DND-41 (cell line): ENCODE results near the gene DPT.

Source experiments
- ATAC-seq: fragments of 200-7000 bp; cut with Tn5 transposase; 3 replicates; pipeline ENCODE4 v1.9.1; 2021; ENCODE audit warnings: low read depth; ENCODE audit not compliant: insufficient read depth
- DNase-seq: peaks from one replicate; pipeline ENCODE4 v3.0.0-alpha.2; 2020
- H2AFZ ChIP-seq: 2 replicates; pipeline ENCODE4 v1.6.0; 2012; ENCODE audit warnings: low read depth, low read length
- H3K27ac ChIP-seq: 2 replicates; pipeline ENCODE4 v1.5.1; 2012; ENCODE audit warnings: low read length, inconsistent platforms
- H3K27me3 ChIP-seq: fragments of 200-600 bp; sonication (generic); 2 replicates; pipeline ENCODE4 v1.6.0; 2012; ENCODE audit warnings: low read length, mild to moderate bottlenecking, inconsistent platforms; ENCODE audit not compliant: insufficient read depth, poor library complexity
- H3K36me3 ChIP-seq: 2 replicates; pipeline ENCODE4 v1.5.1; 2012; ENCODE audit warnings: low read length, inconsistent platforms; ENCODE audit not compliant: insufficient read depth
- H3K4me1 ChIP-seq: 2 replicates; pipeline ENCODE4 v1.5.1; 2012; ENCODE audit warnings: mild to moderate bottlenecking, low read length; ENCODE audit not compliant: insufficient read depth
- H3K4me2 ChIP-seq: 2 replicates; pipeline ENCODE4 v1.6.0; 2012; ENCODE audit warnings: mild to moderate bottlenecking, moderate library complexity, low read length, inconsistent platforms; ENCODE audit not compliant: insufficient read depth
- H3K4me3 ChIP-seq, 2 experiments: fragments of 200-600 bp in 1 of 2; shearing (Covaris generic) in 1 of 2; 2 replicates each; pipeline ENCODE4 v1.5.1; 2012 to 2016; ENCODE audit warnings: inconsistent platforms in 2 of 2, low read length in 2 of 2, mild to moderate bottlenecking in 2 of 2, low read depth in 1 of 2, moderate library complexity in 1 of 2
- H3K79me2 ChIP-seq: 2 replicates; pipeline ENCODE4 v1.6.0; 2012; ENCODE audit warnings: low read length, inconsistent platforms; ENCODE audit not compliant: insufficient read depth
- H3K9ac ChIP-seq: 2 replicates; pipeline ENCODE4 v1.6.0; 2012; ENCODE audit warnings: low read depth, mild to moderate bottlenecking, inconsistent platforms, low read length, moderate library complexity
- H3K9me3 ChIP-seq: 2 replicates; pipeline ENCODE4 v1.5.1; 2012; ENCODE audit warnings: low read length, moderate library complexity, mild to moderate bottlenecking, inconsistent platforms; ENCODE audit not compliant: insufficient read depth, severe bottlenecking
- H4K20me1 ChIP-seq: 2 replicates; pipeline ENCODE4 v1.6.0; 2012; ENCODE audit warnings: low read length; ENCODE audit not compliant: insufficient read depth
- CTCF ChIP-seq: IDR thresholded peaks from 2 replicates; pipeline ENCODE4 v1.5.1; 2012; ENCODE audit warnings: borderline replicate concordance, low read length, moderate library complexity, mild to moderate bottlenecking; ENCODE audit not compliant: poor library complexity, severe bottlenecking; ENCODE audit errors: extremely low read depth
- EZH2 ChIP-seq: IDR thresholded peaks from 3 replicates; pipeline ENCODE4 v1.6.1; 2012; ENCODE audit warnings: borderline replicate concordance, low read depth, mild to moderate bottlenecking, moderate library complexity, low read length, inconsistent platforms; ENCODE audit not compliant: severe bottlenecking

Gene DPT

GRCh38 chr1:168700575-168701268 is 28.3 kb downstream of the DPT start:
- Histone ChIP-seq H2AFZ (no peak overlapping the region), H3K79me2 (no peaks in the 10 kb centered on the region), H4K20me1 (no peaks in the 10 kb centered on the region), H3K9me3 (no peaks in the 10 kb centered on the region), H3K27me3 (peaks cover 4% of the 10 kb centered on the region), H3K36me3 (no peaks in the 10 kb centered on the region), H3K4me3 (no peak overlapping the region), H3K4me2 (no peak overlapping the region), H3K9ac (no peak overlapping the region), H3K27ac (no peak overlapping the region), H3K4me1 (no peaks in the 10 kb centered on the region)
- TF ChIP-seq CTCF (no peak), EZH2 (no peak)
- no peak for DNase-seq
- no peak for ATAC-seq

DNA sequence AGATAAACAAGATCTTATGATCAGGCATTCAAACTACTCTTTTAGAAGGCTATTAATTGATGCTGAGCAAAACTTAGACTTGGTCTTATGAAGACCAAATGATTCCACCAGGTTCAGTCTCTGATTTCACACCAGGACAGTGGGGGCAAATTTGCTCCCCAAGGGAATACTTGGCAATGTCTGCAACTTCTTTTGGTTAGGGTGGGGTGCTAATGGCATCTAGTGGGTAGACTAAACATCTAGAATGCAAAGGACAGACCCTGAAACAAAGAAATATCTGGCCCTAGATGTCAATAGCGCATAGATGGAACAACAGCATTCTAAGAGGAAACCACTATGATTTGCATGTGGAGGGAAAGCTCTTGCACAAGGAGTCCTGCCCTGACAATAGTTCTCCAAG is 30.6 kb downstream of the DPT start:
- Histone ChIP-seq H3K4me3 (no peak overlapping the region), H3K4me1 (no peaks in the 10 kb centered on the region), H3K27me3 (peaks cover 4% of the 10 kb centered on the region), H3K36me3 (no peaks in the 10 kb centered on the region), H4K20me1 (no peaks in the 10 kb centered on the region), H2AFZ (no peak overlapping the region), H3K79me2 (no peaks in the 10 kb centered on the region), H3K27ac (no peak overlapping the region), H3K4me2 (no peak overlapping the region), H3K9me3 (no peaks in the 10 kb centered on the region), H3K9ac (no peak overlapping the region)
- no peak for ATAC-seq
- no peak for DNase-seq
- TF ChIP-seq CTCF (no peak), EZH2 (no peak)

DNA sequence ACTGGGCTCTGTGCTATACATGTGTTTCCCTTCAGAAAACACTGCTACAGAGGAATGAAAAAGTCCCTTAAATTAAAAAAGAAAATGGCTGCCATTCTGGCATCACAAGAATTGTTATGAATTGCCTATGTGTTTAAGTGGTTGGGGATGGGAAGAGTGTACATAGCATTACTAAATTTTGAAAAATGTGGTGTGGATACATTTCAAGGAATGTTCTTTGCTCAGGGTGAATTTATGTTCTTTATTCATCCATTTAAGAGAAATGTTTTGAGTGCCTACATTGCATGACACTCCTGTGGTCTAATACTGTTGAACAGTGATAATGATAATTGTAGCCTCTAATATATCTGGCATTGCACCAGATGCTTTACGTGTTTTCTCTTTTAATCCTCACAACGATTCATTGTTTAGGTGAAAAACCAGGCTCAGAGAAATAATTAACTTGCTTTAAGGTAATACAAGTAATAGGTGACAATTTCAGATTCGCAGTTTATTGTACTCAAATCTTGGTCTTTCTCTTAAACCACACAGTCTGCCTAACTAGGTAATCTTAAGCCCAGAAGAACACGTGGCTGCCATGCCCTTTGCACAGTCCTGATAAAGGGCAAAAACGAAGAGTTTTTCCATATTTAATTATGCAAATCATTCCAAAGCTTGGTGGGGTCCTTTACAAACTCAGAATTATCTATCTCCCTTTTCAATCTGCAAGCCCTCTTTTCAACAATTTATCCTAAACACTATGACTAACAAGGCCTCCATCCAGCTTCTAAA is 31.5 kb downstream of the DPT start:
- H3K9ac ChIP-seq, result no peak overlapping the region
- no peaks in the 10 kb centered on the region for H3K36me3 ChIP-seq
- no peaks in the 10 kb centered on the region for H3K79me2 ChIP-seq
- DNase-seq, result no peak
- H3K4me3 ChIP-seq, result no peak overlapping the region
- H3K27me3 ChIP-seq, result peaks cover 4% of the 10 kb centered on the region
- H4K20me1 ChIP-seq, result no peaks in the 10 kb centered on the region
- H3K4me1 ChIP-seq, result no peaks in the 10 kb centered on the region
- H2AFZ ChIP-seq, result no peak overlapping the region
- no peak for TF ChIP-seq CTCF
- TF ChIP-seq EZH2, result no peak
- H3K4me2 ChIP-seq, result no peak overlapping the region
- no peak for ATAC-seq
- H3K27ac ChIP-seq, result no peak overlapping the region
- no peaks in the 10 kb centered on the region for H3K9me3 ChIP-seq
